ENCODE results near the gene IRX5.

DNA sequence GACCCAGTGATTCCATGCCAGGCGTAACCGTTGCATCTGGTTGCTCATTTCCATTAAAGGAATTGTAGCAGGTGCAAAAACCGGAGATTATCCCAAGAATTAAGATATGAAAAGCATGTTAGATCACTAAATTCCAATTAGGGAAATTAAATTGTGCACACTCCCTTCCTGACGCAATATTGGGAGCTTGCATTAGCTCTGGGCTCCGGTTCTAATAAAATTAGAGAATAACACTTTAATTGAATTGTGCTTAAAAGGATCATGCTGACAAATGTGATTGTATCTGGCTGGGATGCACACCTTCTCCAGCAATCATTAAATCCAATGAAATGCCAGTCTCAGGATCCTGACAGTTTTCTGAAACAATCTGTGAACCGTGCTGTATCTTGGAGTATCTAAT, 38.1 kb downstream of the IRX5 start:
- TF ChIP-seq, protein P1, sequence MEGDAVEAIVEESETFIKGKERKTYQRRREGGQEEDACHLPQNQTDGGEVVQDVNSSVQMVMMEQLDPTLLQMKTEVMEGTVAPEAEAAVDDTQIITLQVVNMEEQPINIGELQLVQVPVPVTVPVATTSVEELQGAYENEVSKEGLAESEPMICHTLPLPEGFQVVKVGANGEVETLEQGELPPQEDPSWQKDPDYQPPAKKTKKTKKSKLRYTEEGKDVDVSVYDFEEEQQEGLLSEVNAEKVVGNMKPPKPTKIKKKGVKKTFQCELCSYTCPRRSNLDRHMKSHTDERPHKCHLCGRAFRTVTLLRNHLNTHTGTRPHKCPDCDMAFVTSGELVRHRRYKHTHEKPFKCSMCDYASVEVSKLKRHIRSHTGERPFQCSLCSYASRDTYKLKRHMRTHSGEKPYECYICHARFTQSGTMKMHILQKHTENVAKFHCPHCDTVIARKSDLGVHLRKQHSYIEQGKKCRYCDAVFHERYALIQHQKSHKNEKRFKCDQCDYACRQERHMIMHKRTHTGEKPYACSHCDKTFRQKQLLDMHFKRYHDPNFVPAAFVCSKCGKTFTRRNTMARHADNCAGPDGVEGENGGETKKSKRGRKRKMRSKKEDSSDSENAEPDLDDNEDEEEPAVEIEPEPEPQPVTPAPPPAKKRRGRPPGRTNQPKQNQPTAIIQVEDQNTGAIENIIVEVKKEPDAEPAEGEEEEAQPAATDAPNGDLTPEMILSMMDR (IDR thresholded peaks at IDR 0.05), result no peak
- TF ChIP-seq POLR2A (IDR thresholded peaks at IDR 0.05) (no peak), EP300 (IDR thresholded peaks at IDR 0.05) (no peak)

Data from upper lobe of left lung (tissue), 4 donors.